Gastrocnemius medialis (tissue), 4 donors: Measurements from ENCODE around the gene TAS2R13.

ENCODE experiments used
- CTCF ChIP-seq, 5 experiments: fragments of 450-650 bp in 3 of 5; fragments of 200-600 bp in 2 of 5; sonication (generic) in 2 of 5; IDR thresholded peaks in 4 of 5; conservative IDR thresholded peaks in 1 of 5; 1 replicate in 4 of 5; 2 replicates in 1 of 5; pipeline ENCODE4 v1.5.1; 2016 to 2019; ENCODE audit warnings: antibody characterized with exemption in 5 of 5, mild to moderate bottlenecking in 3 of 5, moderate library complexity in 3 of 5
- POLR2A ChIP-seq, 2 donors: fragments of 450-650 bp; IDR thresholded peaks; one replicate each; pipeline ENCODE4 v1.6.1; 2017; ENCODE audit warnings: antibody characterized with exemption in 2 of 2, mild to moderate bottlenecking in 2 of 2, moderate library complexity in 2 of 2

- TF ChIP-seq CTCF (IDR thresholded peaks at IDR 0.05 in 4 of 5, conservative IDR thresholded peaks at IDR 0.05 in 1 of 5) (no peak), POLR2A (IDR thresholded peaks at IDR 0.05) (no peak)
Observed at GRCh38 chr12:10939163-10939562, 29.8 kb upstream of the TAS2R13 start, which contains the start of gene TAS2R14.
